Glutamatergic neuron (in vitro differentiated cells): Measurements from ENCODE around the gene GRK4. TPM values are rescaled to one million over a fixed set of nuclear protein-coding genes. Genes with fewer than 3 reads are reported as not detected.

Experiments
- DNase-seq: peaks from one replicate; pipeline ENCODE4 v3.0.0; 2022
- H3K27ac Mint-ChIP-seq: one replicate; pipeline ENCODE4 v1.8.0; 2020; ENCODE audit warnings: mild to moderate bottlenecking, mixed read lengths, inconsistent platforms; ENCODE audit not compliant: unreplicated experiment
- H3K27me3 Mint-ChIP-seq: one replicate; pipeline ENCODE4 v1.8.0; 2020; ENCODE audit warnings: mild to moderate bottlenecking, moderate library complexity, mixed read lengths, inconsistent platforms; ENCODE audit not compliant: unreplicated experiment
- H3K36me3 Mint-ChIP-seq: one replicate; pipeline ENCODE4 v1.8.0; 2020; ENCODE audit warnings: mild to moderate bottlenecking, mixed read lengths, inconsistent platforms; ENCODE audit not compliant: unreplicated experiment
- H3K4me1 Mint-ChIP-seq: one replicate; pipeline ENCODE4 v1.8.0; 2020; ENCODE audit warnings: mild to moderate bottlenecking, low read depth, mixed read lengths, inconsistent platforms; ENCODE audit not compliant: unreplicated experiment
- H3K4me3 Mint-ChIP-seq: one replicate; pipeline ENCODE4 v1.8.0; 2020; ENCODE audit warnings: mild to moderate bottlenecking, mixed read lengths, inconsistent platforms; ENCODE audit not compliant: unreplicated experiment
- H3K9me3 Mint-ChIP-seq: one replicate; pipeline ENCODE4 v1.8.0; 2020; ENCODE audit warnings: mild to moderate bottlenecking, moderate library complexity, mixed read lengths, inconsistent platforms; ENCODE audit not compliant: unreplicated experiment
- total RNA-seq: library from RNA; stranded (reverse); fragmentation: NEBNext Ultra II Directional; extraction: Animal tissue kit (Norgen Biotek cat#: 25700); gene quantifications from one replicate; pipeline ENCODE4 v1.2.1, GENCODE V29; 2021; ENCODE audit not compliant: unreplicated experiment
- TF ChIP-seq, protein P1 (sequence below): fragments of 200-600 bp; sonication (generic); IDR thresholded peaks from one replicate; pipeline ENCODE4 v1.5.0; 2021; ENCODE audit not compliant: partially characterized antibody, unreplicated experiment

Gene GRK4
- total RNA-seq, 1 donor from 2014 or later, result 34.5 TPM

DNA sequence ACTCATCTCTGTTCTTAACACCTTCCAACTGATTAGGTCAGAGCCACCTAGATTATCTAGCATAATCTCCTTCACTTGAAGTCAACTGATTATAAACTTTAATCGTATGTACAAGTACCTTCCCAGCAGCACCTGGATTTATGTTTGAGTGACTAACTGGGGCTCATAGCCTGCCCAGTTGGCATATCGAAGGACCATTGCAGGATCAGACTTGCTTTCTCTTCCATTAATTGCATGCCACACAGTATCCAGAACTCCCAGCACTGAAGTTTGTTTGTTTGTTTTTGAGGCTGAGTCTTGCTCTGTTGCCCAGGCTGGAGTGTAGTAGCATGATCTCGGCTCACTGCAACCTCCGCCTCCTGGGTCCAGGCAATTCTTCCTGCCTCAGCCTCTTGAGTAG, 27.9 kb downstream of the GRK4 start:
- Mint-ChIP-seq H3K36me3 (no peaks in the 10 kb centered on the region), H3K27me3 (peaks cover 3% of the 10 kb centered on the region), H3K4me1 (no peaks in the 10 kb centered on the region), H3K4me3 (no peak overlapping the region), H3K27ac (no peak overlapping the region), H3K9me3 (no peaks in the 10 kb centered on the region)
- TF ChIP-seq, protein P1, sequence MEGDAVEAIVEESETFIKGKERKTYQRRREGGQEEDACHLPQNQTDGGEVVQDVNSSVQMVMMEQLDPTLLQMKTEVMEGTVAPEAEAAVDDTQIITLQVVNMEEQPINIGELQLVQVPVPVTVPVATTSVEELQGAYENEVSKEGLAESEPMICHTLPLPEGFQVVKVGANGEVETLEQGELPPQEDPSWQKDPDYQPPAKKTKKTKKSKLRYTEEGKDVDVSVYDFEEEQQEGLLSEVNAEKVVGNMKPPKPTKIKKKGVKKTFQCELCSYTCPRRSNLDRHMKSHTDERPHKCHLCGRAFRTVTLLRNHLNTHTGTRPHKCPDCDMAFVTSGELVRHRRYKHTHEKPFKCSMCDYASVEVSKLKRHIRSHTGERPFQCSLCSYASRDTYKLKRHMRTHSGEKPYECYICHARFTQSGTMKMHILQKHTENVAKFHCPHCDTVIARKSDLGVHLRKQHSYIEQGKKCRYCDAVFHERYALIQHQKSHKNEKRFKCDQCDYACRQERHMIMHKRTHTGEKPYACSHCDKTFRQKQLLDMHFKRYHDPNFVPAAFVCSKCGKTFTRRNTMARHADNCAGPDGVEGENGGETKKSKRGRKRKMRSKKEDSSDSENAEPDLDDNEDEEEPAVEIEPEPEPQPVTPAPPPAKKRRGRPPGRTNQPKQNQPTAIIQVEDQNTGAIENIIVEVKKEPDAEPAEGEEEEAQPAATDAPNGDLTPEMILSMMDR, result no peak
- no peak for DNase-seq

GRCh38 chr4:2994917-2995316, 31.5 kb downstream of the GRK4 start:
- TF ChIP-seq, protein P1, result no peak
- DNase-seq, result no peak
- Mint-ChIP-seq H3K36me3 (no peaks in the 10 kb centered on the region), H3K9me3 (no peaks in the 10 kb centered on the region), H3K4me3 (no peak overlapping the region), H3K27ac (no peak overlapping the region), H3K4me1 (no peaks in the 10 kb centered on the region), H3K27me3 (no peaks in the 10 kb centered on the region)

- Mint-ChIP-seq H3K27ac (no peak overlapping the region), H3K27me3 (no peaks in the 10 kb centered on the region), H3K9me3 (no peaks in the 10 kb centered on the region), H3K4me3 (no peak overlapping the region), H3K4me1 (no peaks in the 10 kb centered on the region), H3K36me3 (no peaks in the 10 kb centered on the region)
- DNase-seq, result no peak
- TF ChIP-seq, protein P1, result no peak
Measured at GRCh38 chr4:2995546-2996265, 32.3 kb downstream of the GRK4 start.

DNA sequence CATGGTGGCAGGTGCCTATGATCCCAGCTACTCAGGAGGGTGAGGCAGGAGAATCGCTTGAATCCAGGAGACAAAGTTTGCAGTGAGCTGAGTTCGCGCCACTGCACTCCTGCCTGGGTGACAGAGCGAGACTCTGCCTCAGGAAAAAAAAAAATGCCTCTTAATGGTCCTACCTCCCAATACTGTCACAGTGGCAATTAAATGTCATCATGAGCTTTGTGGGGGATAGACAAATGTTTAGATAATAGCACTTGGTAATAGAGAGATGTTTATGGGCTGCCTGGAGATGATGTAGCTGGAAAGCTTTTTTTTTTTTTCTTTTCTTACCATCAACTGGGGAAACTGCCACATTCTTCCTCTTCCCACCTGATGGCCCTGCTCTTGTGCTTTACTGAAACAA, 33.0 kb downstream of the GRK4 start:
- Mint-ChIP-seq H3K36me3 (no peaks in the 10 kb centered on the region), H3K27ac (no peak overlapping the region), H3K9me3 (no peaks in the 10 kb centered on the region), H3K4me1 (no peaks in the 10 kb centered on the region), H3K4me3 (no peak overlapping the region), H3K27me3 (no peaks in the 10 kb centered on the region)
- DNase-seq, result no peak
- TF ChIP-seq, protein P1, result no peak

DNA sequence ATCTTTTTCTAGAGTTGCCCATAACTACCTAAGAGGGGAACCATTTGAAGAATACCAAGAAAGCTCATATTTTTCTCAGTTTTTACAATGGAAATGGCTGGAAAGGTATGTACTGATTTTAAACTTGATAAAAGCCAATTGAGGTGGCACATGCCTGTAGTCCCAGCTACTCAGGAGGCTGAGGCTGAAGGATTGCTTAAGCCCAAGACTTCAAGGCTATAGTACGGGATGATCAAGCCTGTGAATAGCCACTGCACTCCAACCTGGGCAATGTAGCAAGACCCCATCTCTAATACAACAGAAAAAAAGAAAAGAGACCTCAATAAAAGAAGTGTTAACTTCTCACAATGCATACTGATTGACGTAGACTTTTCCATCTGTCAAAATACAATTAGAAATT, 44.4 kb downstream of the GRK4 start:
- Mint-ChIP-seq H3K27ac (no peak overlapping the region), H3K4me3 (no peak overlapping the region), H3K4me1 (no peaks in the 10 kb centered on the region), H3K36me3 (no peaks in the 10 kb centered on the region), H3K9me3 (peaks cover 3% of the 10 kb centered on the region), H3K27me3 (no peaks in the 10 kb centered on the region)
- TF ChIP-seq, protein P1, result no peak
- no peak for DNase-seq
